ENCODE data around the gene KRTAP2-4. TPM values are rescaled to one million over a fixed set of nuclear protein-coding genes. Genes with fewer than 3 reads are reported as not detected.
A peak's percentile ranks its signal among the peaks of the same experiment; 100 is the strongest.
"Not testable (repeated sequence)": the region's sequence is repeated elsewhere in the genome, so short reads cannot be mapped to it uniquely, and the experiment has no call there.

Gene KRTAP2-4, protein sequence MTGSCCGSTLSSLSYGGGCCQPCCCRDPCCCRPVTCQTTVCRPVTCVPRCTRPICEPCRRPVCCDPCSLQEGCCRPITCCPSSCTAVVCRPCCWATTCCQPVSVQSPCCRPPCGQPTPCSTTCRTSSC
- not detected for total RNA-seq

DNA sequence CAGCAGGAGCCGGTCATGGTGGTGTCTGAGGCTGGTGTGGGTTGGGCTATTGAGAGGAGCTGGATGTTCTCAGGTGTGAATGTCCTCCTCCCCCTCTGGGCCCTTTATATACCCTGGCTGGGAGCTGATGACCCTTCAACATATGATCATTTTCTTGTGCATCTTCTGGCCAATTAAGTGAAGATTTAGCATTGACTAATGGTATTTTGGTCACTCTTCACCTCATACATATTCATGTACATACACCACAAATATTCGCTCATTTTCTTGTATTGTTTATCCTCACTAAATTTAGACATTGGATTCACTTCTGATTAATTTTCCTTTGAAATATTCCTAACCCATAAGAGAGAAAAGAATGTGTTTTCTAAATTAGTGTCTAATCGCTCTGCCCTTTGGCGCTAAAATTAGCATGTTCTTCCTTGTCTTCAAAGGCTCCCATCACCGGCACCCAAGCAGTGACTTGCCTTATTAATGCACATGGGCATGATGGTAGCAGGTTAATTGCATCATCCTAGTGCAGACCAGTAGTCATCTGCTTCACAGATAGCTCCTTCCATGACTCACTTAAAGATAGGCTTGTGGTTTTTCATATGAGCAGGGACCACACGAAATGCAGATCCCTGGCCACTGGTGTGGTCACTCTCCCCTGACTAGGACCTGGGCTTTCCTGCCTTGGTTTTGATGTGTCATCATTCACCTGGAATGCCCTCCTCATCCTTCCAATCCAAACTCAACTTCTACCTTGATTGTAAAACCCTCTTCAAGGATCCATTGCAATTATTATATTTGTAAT lies at the start of gene KRTAP2-4:
KRTAP2-4 (minus strand) TSS at position 51 of the 796 bp plus-strand sequence; CDS start at position 17, 34 bp downstream.
- DNase-seq (ENCODE audit: low read depth in 2 of 3, low spot score in 2 of 3), result no peak

DNA sequence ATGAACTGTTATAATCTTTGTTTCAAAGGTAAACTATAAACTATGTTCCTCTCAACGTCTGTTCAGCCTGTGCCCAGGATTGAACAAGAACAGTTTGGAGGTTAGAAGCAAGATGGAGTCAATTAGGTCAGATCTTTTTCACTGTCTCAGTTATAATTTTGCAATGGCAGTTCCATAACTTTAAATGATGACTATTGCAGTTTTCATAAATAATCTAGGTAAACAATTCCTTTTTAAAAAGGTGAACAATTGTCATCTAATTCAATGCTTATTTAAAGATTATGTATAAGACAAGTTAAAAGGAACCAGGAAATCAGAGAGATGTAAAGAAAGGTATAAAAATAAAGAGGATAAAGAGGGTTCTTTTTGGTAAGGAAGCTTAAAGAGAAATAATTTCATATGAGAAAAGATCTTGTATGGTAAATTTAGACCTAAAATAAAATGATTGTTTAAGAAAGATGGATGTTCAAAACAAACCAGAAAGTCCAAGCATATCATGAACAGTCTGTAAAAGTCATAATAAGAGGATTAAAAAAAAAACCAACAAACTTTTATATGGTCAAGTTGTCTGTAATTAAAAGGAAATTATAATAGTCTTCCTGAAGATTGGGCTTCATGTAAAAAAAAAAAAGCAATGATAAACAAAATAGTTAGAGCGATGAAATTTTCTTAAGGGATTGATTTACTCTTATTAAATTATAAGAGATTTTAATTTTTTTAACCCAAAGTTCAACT lies 45.6 kb upstream of the KRTAP2-4 start:
- DNase-seq (ENCODE audit: low read depth in 2 of 3, low spot score in 2 of 3), result no peak

DNA sequence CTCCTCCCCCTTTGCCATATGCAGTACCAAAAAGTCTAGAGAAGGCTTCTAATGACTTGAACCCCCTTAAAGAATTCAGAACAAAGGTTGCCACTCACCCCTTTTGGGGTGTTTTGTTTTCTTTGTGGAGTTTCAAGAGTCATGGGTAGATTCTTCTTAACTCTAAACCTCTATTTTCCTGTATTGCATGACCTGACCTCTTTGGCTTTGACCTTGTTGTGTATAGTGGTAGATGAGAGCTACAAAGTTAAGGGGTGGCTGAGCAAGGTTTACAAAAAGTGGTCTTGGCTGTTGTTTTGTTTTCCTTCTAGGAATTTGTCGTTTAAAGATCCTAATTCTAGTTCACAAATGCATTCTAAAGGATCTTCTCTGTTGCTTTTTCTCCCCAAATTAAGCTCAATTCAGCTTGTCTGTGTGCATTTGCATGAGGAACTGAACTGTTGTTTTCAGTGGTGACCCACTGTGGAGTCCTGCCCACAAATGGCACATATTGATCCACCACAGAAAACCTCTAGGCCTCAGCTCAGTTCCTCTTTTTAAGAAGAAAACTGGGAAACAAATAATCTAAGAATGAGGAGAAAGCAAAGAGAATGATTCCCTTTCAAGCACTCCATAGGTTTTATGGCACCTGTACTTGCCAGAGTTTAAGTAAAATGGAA lies 43.2 kb upstream of the KRTAP2-4 start:
- not testable (repeated sequence) for DNase-seq (ENCODE audit: low read depth in 2 of 3, low spot score in 2 of 3)

DNA sequence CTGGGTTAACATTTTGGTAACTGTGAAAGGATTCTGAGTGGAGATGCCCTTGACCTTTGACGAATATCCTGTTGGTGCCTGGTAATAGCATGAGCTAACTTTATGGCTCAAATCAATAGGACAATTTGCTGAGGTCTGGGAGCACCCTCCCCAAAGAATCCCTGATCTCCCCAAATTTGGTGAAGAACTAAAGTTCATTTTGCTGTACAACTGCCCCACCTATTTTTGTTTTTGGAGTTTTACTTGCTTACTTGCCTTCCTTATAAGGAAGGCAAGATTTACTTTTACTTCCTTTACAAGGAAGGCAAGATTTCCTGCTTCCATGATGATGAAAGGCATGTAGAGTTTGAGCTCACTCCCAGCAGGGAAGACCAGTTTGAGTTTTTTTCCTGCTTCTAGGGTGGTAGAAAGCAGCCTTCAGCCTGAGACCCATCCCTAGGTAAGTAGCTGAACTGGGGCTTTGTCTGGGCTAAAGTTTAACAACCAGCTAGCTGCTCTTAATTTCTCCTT lies 42.3 kb upstream of the KRTAP2-4 start:
- DNase-seq (ENCODE audit: low read depth in 2 of 3, low spot score in 2 of 3), result no peak

DNA sequence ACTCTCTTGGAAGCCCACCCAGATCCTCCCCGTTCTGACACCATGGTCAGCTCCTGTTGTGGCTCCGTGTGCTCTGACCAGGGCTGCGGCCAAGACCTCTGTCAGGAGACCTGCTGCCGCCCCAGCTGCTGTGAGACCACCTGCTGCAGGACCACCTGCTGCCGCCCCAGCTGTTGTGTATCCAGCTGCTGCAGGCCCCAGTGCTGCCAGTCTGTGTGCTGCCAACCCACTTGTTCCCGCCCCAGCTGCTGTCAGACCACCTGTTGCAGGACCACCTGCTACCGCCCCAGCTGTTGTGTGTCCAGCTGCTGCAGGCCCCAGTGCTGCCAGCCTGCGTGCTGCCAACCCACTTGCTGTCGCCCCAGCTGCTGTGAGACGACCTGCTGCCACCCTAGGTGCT lies 39.7 kb upstream of the KRTAP2-4 start, which contains the start of gene KRTAP4-9:
KRTAP4-9 (plus strand) TSS at position 43 of the 400 bp plus-strand sequence; CDS start at position 43, 0 bp downstream.
- not testable (repeated sequence) for DNase-seq (ENCODE audit: low read depth in 2 of 3, low spot score in 2 of 3)

DNA sequence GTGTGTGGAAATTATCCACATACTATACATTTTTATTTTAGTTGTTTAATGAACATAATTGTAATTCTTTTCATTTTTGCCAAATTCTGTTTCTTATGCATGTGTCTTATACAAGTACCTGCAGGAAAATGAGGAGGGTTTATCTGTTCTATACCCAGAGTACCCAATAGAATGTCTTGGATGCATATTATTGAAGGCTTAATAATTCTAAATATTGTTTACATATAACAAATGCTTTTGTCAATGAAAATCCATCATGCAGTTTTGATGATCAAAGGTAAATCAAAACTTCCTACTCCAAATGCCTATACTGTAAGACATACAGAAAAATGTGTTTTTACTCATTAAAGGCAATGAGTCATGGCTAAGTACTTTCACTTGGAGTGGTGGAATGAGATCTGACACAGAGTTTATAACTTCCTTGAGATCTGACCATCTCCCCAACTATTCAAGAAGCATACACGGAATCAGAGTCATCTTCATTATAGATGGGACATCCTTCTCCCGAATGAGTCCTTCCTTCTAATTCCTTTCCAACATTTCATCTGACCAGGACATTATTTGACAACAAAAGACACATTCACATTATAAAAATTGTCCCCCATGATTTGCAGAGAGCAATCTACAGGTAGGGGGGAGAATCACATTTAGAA lies 38.8 kb upstream of the KRTAP2-4 start:
- DNase-seq (ENCODE audit: low read depth in 2 of 3, low spot score in 2 of 3), result not testable (repeated sequence)

DNA sequence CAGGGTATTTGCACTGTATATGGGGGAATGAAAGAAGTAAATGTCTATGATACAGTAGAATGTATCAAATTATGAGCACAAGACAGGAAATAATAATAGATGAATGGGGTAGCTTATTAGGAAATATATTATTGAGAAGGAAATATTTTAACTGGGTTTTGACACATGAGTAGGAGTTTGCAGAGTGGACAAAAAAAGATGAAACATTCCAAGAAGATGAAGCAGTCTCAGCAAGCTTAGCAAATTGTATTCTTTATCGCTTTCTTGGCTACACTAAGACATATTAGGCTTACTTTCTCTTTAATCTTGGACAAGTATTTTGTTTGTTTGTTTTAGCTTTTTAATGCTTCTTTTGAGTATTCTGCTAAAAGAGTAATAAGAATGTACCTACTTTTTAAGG lies 38.2 kb upstream of the KRTAP2-4 start:
- no peak for DNase-seq (ENCODE audit: low read depth in 2 of 3, low spot score in 2 of 3)

DNA sequence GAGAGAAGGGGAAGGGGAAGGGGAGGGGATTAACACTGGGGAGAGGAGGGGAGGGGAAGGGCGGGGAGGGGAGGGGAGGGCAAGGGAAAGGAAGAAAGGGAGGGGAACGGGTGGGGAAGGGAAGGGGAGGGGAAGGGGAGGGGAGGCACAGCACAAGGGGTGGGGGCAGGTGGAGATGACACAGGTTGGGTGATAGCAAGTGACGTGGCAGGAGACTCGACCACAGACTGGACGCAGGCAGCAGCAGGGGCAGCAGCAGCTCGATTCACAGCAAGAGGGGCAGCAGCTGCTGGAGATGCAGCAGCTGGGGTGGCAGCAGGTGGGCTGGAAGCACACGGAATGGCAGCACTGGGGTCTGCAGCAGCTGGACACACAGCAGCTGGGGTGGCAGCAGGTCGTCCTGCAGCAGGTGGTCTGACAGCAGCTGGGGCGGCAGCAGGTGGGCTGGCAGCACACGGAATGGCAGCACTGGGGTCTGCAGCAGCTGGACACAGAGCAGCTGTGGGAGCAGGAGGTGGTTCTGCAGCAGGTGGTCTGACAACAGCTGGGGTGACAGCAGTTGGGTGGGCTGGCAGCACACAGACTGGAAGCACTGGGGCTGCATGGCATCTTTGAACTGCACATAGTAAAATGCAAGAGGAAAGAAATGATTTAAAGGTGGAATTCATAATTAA lies 36.0 kb upstream of the KRTAP2-4 start, which contains the start of gene KRTAP4-16:
KRTAP4-16 (minus strand) TSS at position 624 of the 674 bp plus-strand sequence; CDS start at position 624, 0 bp downstream.
- DNase-seq (ENCODE audit: low read depth in 2 of 3, low spot score in 2 of 3), result no peak

DNA sequence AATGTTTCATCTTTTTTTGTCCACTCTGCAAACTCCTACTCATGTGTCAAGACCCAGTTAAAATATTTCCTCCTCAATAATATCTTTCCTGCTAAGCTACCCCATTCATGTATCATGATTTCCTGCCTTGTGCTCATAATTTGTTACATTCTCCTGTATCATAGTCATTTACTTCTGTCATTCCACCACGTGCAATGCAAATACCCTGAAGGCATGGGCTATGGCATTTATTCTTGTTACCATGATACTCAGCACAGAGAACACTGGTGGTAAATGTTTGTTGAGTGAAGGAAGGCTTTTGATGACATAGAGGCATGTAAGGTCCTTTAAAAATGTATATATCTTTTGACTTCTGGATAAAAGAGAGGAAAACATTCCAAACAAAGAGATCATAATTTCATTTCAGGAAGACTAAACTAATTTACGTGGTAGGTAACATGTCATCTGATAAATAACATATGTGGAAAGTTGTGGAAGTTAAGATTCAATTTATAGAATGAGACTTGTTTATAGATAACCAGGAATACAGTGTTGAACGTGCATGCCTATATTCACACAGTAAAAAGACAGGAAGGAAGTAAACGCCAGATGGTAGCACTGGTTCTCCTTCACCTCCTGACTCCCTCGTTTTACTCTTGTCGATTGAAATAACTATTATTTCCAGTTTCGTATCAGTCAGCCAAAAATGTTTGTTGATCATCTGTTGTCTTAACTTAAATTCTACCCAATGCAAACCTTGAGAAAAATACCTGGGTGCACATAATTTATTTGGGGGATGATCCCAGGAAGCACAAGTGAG lies 34.2 kb upstream of the KRTAP2-4 start:
- peak in 1 of 3 donors; percentile 36 for DNase-seq (ENCODE audit: low read depth in 2 of 3, low spot score in 2 of 3)

DNA sequence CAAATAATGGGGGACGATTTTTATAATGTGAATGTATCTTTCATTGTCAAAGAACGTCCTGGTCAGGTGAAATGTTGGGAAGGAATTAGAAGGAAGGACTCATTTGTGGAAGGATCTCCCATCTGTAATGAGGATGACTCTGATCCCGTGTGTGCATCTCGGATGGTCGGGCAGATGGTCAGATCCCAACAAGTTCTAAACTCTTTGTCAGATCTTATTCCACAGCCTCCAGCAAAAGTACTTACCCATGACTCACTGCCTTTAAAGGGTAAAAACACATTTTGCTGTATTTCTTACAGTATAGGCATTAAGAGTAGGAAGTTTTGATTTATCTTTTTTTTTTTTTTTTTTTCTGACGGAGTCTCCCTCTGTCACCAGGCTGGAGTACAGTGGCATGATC lies 32.8 kb upstream of the KRTAP2-4 start:
- no peak for DNase-seq (ENCODE audit: low read depth in 2 of 3, low spot score in 2 of 3)

DNA sequence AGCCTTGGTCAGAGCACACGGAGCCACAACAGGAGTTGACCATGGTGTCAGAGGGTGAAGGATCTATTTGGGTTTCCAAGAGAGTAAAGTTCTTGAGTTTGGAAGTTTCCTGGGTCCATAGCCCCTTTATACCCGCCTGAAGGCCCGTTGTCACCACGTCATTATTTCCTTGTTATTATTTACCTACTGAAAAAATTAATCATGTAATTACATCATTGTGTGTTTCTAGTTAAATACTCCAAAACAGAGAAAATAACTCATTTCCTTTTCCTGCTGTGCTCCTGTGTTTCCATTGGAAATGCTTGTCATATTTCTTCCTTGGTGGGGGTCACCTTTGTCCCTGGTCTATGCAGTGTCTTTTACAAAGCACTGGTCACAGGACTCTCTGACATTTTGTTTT lies 32.4 kb upstream of the KRTAP2-4 start, which contains the start of gene KRTAP4-8:
KRTAP4-8 (minus strand) TSS at position 101 of the 400 bp plus-strand sequence; CDS start at position 43, 58 bp downstream.
- no peak for DNase-seq (ENCODE audit: low read depth in 2 of 3, low spot score in 2 of 3)

DNA sequence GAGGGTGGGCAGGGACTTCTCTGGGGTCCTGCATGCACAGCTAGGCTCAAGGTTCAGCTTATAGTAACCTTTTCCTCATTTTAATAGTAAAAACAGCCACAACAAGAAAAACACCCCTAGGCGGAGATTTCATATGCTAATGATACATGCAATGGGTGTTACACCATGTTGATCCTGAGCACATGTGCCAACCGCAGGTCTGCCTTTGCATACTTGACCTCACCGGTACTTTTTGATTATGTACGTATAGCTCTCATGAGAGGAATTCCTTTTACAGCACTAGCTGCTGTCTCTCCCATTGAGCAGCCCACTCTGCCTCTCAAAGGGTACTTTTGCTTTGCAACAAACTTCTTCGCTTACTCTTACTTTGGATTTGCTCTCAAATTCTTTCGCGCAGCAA lies 30.4 kb upstream of the KRTAP2-4 start:
- DNase-seq (ENCODE audit: low read depth in 2 of 3, low spot score in 2 of 3), result no peak

DNA sequence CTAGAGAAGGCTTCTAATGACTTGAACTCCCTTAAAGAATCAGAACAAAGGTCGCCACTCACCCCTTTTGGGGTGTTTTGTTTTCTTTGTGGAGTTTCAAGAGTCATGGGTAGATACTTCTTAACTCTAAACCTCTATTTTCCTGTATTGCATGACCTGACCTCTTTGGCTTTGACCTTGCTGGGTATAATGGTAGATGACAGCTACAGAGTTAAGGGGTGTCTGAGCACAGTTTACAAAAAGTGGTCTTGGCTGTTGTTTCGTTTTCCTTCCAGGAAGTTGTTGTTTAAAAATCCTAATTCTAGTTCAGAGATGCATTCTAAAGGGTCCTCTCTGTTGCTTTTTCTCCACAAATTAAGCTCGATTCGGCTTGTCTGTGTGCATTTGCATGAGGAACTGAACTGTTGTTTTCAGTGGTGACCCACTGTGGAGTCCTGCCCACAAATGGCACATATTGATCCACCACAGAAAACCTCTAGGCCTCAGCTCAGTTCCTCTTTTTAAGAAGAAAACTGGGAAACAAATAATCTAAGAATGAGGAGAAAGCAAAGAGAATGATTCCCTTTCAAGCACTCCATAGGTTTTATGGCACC lies 23.2 kb upstream of the KRTAP2-4 start:
- DNase-seq (ENCODE audit: low read depth in 2 of 3, low spot score in 2 of 3), result not testable (repeated sequence)

DNA sequence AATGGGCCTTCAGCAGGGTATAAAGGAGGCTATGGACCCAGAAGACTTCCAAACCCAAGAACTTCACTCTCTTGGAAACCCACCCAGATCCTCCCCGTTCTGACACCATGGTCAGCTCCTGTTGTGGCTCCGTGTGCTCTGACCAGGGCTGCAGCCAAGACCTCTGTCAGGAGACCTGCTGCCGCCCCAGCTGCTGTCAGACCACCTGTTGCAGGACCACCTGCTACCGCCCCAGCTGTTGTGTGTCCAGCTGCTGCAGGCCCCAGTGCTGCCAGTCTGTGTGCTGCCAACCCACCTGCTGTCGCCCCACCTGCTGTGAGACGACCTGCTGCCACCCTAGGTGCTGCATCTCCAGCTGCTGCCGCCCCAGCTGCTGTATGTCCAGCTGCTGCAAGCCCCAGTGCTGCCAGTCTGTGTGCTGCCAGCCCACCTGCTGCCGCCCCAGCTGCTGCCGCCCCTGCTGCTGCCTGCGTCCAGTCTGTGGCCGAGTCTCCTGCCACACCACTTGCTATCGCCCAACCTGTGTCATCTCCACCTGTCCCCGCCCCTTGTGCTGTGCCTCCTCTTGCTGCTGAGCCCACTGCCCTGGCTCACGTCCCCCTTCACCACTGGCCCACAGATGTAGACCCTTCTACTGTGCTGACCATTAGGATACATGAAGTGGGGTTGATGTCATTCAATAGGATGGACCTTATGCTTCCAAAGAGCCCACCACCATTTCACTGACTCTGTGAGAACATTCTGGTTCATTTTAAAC lies 18.6 kb upstream of the KRTAP2-4 start, which contains the start of gene KRTAP4-7:
KRTAP4-7 (plus strand) TSS at position 51 of the 757 bp plus-strand sequence; CDS start at position 108, 57 bp downstream.
- not testable (repeated sequence) for DNase-seq (ENCODE audit: low read depth in 2 of 3, low spot score in 2 of 3)

DNA sequence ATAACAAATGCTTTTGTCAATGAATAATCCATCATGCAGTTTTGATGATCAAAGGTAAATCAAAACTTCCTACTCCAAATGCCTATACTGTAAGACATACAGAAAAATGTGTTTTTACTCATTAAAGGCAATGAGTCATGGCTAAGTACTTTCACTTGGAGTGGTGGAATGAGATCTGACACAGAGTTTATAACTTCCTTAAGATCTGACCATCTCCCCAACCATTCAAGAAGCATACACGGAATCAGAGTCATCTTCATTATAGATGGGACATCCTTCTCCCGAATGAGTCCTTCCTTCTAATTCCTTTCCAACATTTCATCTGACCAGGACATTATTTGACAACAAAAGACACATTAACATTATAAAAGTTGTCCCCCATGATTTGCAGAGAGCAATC lies 17.7 kb upstream of the KRTAP2-4 start:
- not testable (repeated sequence) for DNase-seq (ENCODE audit: low read depth in 2 of 3, low spot score in 2 of 3)

DNA sequence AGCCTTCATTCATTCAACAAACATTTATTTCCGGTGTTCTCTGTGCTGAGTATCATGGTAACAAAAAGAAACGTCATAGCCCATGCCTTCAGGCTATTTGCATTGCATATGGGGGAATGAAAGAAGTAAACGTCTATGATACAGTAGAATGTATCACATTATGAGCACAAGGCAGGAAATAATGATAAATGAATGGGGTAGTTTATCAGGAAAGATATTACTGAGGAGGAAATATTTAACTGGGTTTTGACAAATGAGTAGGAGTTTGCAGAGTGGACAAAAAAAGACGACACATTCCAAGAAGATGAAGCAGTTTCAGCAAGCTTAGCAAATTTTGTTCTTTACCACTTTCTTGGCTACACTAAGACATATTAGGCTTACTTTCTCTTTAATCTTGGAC lies 16.9 kb upstream of the KRTAP2-4 start:
- no peak for DNase-seq (ENCODE audit: low read depth in 2 of 3, low spot score in 2 of 3)

DNA sequence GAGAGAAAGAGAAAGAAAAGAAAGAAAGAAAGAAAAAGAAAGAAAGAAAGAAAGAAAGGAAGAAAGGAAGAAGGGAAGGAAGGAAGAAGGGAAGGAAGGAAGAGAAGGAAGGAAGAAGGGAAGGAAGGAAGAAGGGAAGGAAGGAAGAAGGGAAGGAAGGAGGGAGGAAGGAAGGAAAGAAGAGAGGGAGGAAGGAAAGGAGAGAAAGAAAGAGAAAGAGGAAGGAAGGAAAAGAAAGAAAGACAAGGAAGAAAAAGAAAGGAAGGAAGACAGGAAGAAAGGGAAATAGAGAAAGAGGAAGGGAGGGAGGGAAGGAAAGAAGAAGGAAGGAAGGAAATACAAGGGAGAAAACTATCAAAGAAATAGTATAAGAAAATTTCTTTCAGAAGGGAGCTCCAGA lies 11.1 kb upstream of the KRTAP2-4 start:
- DNase-seq (ENCODE audit: low read depth in 2 of 3, low spot score in 2 of 3), result no peak
